SU-DHL-6 (cell line): ENCODE measurements around the gene MARVELD1.
A peak's percentile ranks its signal among the peaks of the same experiment; 100 is the strongest.

ENCODE experiments used
- EZH2phosphoT487 ChIP-seq: fragments of 200-600 bp; sonication (generic), shearing (Covaris generic); conservative IDR thresholded peaks from 2 replicates; pipeline ENCODE4 v1.6.1; 2018; ENCODE audit warnings: mild to moderate bottlenecking, antibody characterized with exemption, low read length, moderate library complexity, mixed read lengths
- TF ChIP-seq, protein P1 (sequence below): fragments of 200-600 bp; sonication (generic); IDR thresholded peaks from one replicate; pipeline ENCODE4 v1.5.1; 2017; ENCODE audit warnings: antibody characterized with exemption, mild to moderate bottlenecking, low read length, moderate library complexity; ENCODE audit not compliant: insufficient read depth, poor library complexity, severe bottlenecking

DNA sequence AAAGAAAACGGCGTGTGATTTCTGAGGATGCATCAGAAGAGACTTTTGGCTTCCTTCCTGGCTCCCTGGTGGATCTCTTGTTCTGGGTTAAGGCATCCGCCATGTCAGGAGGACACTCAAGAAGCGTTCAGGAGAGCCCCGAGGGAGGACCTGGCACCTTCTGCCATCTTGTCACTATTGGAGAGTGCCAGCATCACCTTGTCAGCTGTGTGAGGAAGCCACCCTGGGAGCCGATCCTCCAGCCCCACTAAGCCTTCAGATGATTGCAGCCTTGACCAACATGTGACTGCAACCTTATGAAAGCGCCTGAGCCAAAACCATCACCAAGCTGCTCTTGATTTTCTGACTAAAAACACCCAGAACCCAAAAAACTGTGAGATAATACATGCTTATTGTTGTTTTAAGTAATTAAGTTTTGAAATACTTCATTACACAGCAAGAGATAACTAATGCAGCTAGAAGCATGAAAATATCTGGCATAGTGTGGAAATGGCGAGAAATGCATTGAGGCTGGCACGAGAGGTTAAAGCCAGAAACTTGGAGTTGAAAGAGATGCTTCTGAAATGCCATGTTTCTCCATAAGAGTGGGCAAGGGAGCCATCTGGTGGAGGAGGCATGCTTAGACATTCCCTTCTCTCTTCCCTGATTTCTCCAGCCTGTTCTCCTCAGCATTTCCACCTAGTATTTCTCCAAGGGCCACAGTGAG, 18.0 kb downstream of the MARVELD1 start:
- TF ChIP-seq, protein P1, sequence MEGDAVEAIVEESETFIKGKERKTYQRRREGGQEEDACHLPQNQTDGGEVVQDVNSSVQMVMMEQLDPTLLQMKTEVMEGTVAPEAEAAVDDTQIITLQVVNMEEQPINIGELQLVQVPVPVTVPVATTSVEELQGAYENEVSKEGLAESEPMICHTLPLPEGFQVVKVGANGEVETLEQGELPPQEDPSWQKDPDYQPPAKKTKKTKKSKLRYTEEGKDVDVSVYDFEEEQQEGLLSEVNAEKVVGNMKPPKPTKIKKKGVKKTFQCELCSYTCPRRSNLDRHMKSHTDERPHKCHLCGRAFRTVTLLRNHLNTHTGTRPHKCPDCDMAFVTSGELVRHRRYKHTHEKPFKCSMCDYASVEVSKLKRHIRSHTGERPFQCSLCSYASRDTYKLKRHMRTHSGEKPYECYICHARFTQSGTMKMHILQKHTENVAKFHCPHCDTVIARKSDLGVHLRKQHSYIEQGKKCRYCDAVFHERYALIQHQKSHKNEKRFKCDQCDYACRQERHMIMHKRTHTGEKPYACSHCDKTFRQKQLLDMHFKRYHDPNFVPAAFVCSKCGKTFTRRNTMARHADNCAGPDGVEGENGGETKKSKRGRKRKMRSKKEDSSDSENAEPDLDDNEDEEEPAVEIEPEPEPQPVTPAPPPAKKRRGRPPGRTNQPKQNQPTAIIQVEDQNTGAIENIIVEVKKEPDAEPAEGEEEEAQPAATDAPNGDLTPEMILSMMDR: peak; percentile 47
- TF ChIP-seq EZH2phosphoT487: no peak
